ENCODE results near the gene ODAD4.
"Not testable (repeated sequence)": the region's sequence is repeated elsewhere in the genome, so short reads cannot be mapped to it uniquely, and the experiment has no call there.

The ODAD4 gene

GRCh38 chr17:42010898-42011516, 80.6 kb downstream of the ODAD4 start:
- TF ChIP-seq CTCF (conservative IDR thresholded peaks at IDR 0.05; ENCODE audit: low read length) (no peak), EZH2phosphoT487 (IDR thresholded peaks at IDR 0.05; ENCODE audit: borderline replicate concordance) (no peak)
- Histone ChIP-seq H3K79me2 (ENCODE audit: insufficient read depth, low read length) (peaks cover 99% of the 10 kb centered on the region), H3K4me2 (ENCODE audit: low read depth, low read length, poor library complexity, severe bottlenecking) (peak overlapping the region; percentile 48), H3K9me3 (ENCODE audit: insufficient read depth, low read depth, low read length) (no peaks in the 10 kb centered on the region), H3K4me1 (ENCODE audit: insufficient read depth, low read length, poor library complexity, severe bottlenecking) (peaks cover 32% of the 10 kb centered on the region), H3K9me2 (replicated peaks; ENCODE audit: low read depth, low read length) (no peaks in the 10 kb centered on the region), H3K9ac (ENCODE audit: low read depth, low read length, poor library complexity, severe bottlenecking) (peak overlapping the region; percentile 26), H2AFZ (ENCODE audit: low read length) (no peak overlapping the region), H3F3A (ENCODE audit: low read depth) (no peaks in the 10 kb centered on the region), H4K20me1 (ENCODE audit: insufficient read depth, low read length, poor library complexity, severe bottlenecking) (peaks cover 49% of the 10 kb centered on the region), H3K36me3 (ENCODE audit: insufficient read depth, low read length) (no peaks in the 10 kb centered on the region), H3K27me3 (ENCODE audit: insufficient read depth, low read length, poor library complexity, severe bottlenecking) (no peaks in the 10 kb centered on the region), H3K4me3 (ENCODE audit: low read length, poor library complexity, severe bottlenecking) (no peak overlapping the region)

GRCh38 chr17:42012363-42012762, 81.9 kb downstream of the ODAD4 start:
- not testable (repeated sequence) for H3K9ac ChIP-seq (ENCODE audit: low read depth, low read length, poor library complexity, severe bottlenecking); H3K36me3 ChIP-seq (ENCODE audit: insufficient read depth, low read length); H3K27me3 ChIP-seq (ENCODE audit: insufficient read depth, low read length, poor library complexity, severe bottlenecking); H3K9me2 ChIP-seq (replicated peaks; ENCODE audit: low read depth, low read length); H3F3A ChIP-seq (ENCODE audit: low read depth); H3K9me3 ChIP-seq (ENCODE audit: insufficient read depth, low read depth, low read length); H2AFZ ChIP-seq (ENCODE audit: low read length)
- Histone ChIP-seq H3K4me1 (ENCODE audit: insufficient read depth, low read length, poor library complexity, severe bottlenecking) (peaks cover 37% of the 10 kb centered on the region), H3K79me2 (ENCODE audit: insufficient read depth, low read length) (peaks cover 98% of the 10 kb centered on the region), H3K4me2 (ENCODE audit: low read depth, low read length, poor library complexity, severe bottlenecking) (peak overlapping the region; percentile 87), H3K4me3 (ENCODE audit: low read length, poor library complexity, severe bottlenecking) (peak overlapping the region; percentile 17), H4K20me1 (ENCODE audit: insufficient read depth, low read length, poor library complexity, severe bottlenecking) (peaks cover 51% of the 10 kb centered on the region)

DNA sequence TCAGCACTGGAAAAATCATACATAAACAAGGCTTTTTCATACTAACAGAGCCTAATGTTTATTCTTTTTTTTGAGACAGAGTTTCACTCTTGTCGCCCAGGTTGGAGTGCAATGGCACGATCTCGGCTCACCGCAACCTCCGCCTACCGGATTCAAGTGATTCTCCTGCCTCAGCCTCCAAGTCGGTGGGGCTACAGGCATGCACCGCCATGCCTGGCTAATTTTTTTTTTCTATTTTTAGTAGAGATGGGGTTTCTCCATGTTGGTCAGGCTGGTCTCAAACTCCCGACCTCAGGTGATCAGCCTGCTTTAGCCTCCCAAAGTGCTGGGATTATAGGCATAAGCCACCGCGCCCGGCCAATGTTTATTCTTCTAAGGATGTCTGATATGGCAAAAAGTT, 83.3 kb downstream of the ODAD4 start:
- Histone ChIP-seq H3K4me3 (ENCODE audit: low read length, poor library complexity, severe bottlenecking) (peak overlapping the region; percentile 17), H3K4me1 (ENCODE audit: insufficient read depth, low read length, poor library complexity, severe bottlenecking) (peaks cover 45% of the 10 kb centered on the region), H3K79me2 (ENCODE audit: insufficient read depth, low read length) (peaks cover 93% of the 10 kb centered on the region), H4K20me1 (ENCODE audit: insufficient read depth, low read length, poor library complexity, severe bottlenecking) (peaks cover 48% of the 10 kb centered on the region), H3K9ac (ENCODE audit: low read depth, low read length, poor library complexity, severe bottlenecking) (peak overlapping the region; percentile 39), H3K4me2 (ENCODE audit: low read depth, low read length, poor library complexity, severe bottlenecking) (peak overlapping the region; percentile 87)
- not testable (repeated sequence) for H3K9me2 ChIP-seq (replicated peaks; ENCODE audit: low read depth, low read length); H3F3A ChIP-seq (ENCODE audit: low read depth); H2AFZ ChIP-seq (ENCODE audit: low read length); H3K36me3 ChIP-seq (ENCODE audit: insufficient read depth, low read length); H3K9me3 ChIP-seq (ENCODE audit: insufficient read depth, low read depth, low read length); H3K27me3 ChIP-seq (ENCODE audit: insufficient read depth, low read length, poor library complexity, severe bottlenecking)

Measured in Loucy (cell line).